Measurements from ENCODE around the gene C12orf76.

DNA sequence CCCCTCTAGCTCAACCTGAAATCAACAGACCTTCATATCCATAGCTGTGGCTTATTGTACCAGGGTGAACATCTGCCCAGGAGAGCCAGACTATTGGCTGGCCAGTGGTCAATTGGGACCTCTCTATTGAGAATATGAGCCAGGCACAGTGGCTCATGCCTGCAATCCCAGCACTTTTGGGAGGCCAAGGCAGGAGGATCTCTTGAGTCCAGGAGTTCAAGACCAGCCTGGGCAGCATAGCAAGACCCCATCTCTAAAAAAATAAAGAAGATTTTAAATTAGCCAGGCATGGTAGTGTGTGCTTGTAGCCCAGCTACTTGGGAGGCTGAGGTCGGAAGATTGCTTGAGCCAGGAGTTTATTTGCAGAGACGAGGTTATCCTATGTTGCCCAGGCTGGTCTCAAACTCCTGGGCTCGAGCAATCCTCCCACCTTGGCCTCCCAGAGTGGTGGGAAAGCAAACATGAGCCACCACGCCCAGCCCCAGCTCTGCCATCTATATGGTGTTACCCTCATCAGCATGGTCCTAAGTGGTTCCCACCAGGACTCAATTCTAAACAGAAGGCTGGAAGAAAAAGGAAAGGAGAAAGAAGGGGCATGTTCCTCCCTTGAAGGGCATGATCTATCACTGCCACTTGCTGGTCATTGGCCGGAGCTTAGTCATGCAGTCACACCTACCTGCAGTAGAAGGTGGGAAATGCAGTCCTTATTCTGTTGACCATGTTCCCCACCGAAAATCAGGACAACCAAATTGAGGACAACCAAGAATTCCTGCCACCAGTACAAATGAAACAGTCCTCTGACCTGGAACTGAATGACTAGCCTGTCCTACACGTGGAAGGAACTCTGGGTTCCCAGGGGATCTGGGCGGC, 42.2 kb upstream of the C12orf76 start:
- TF ChIP-seq, protein P1, sequence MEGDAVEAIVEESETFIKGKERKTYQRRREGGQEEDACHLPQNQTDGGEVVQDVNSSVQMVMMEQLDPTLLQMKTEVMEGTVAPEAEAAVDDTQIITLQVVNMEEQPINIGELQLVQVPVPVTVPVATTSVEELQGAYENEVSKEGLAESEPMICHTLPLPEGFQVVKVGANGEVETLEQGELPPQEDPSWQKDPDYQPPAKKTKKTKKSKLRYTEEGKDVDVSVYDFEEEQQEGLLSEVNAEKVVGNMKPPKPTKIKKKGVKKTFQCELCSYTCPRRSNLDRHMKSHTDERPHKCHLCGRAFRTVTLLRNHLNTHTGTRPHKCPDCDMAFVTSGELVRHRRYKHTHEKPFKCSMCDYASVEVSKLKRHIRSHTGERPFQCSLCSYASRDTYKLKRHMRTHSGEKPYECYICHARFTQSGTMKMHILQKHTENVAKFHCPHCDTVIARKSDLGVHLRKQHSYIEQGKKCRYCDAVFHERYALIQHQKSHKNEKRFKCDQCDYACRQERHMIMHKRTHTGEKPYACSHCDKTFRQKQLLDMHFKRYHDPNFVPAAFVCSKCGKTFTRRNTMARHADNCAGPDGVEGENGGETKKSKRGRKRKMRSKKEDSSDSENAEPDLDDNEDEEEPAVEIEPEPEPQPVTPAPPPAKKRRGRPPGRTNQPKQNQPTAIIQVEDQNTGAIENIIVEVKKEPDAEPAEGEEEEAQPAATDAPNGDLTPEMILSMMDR (IDR thresholded peaks at IDR 0.05) = no peak
- no peak for TF ChIP-seq EZH2 (IDR thresholded peaks at IDR 0.05; ENCODE audit: borderline replicate concordance, insufficient read depth, low read depth, low read length, poor library complexity, severe bottlenecking)

All from B cell (primary cell).